Gastroesophageal sphincter (tissue), 4 donors: ENCODE results near the gene PDE8B. TPM values are rescaled to one million over a fixed set of nuclear protein-coding genes. Genes with fewer than 3 reads are reported as not detected.

ENCODE experiments used
- ATAC-seq: fragments of 150-250 bp; one replicate; pipeline ENCODE4 v1.9.1; 2016; ENCODE audit warnings: mild to moderate bottlenecking, moderate library complexity
- H3K27ac ChIP-seq, 4 donors: fragments of 200-600 bp; sonication (generic) in 3 of 4; 1 replicate in 3 of 4; 2 replicates in 1 of 4; pipeline ENCODE4 v1.5.1; 2016 to 2019
- H3K27me3 ChIP-seq: fragments of 200-600 bp; sonication (generic); one replicate; pipeline ENCODE4 v1.5.1; 2019
- H3K36me3 ChIP-seq, 2 donors: fragments of 200-600 bp; sonication (generic); one replicate each; pipeline ENCODE4 v1.5.1; 2019; ENCODE audit warnings: control low read depth in 1 of 2
- H3K4me1 ChIP-seq, 3 donors: fragments of 200-600 bp; sonication (generic); 1 replicate in 2 of 3; 2 replicates in 1 of 3; pipeline ENCODE4 v1.5.1; 2016 to 2019; ENCODE audit warnings: control low read depth in 2 of 3
- H3K4me3 ChIP-seq, 2 donors: fragments of 200-600 bp; sonication (generic); one replicate each; pipeline ENCODE4 v1.5.1; 2019; ENCODE audit warnings: mild to moderate bottlenecking in 1 of 2, moderate library complexity in 1 of 2
- H3K9me3 ChIP-seq, 3 donors: fragments of 200-600 bp; sonication (generic); one replicate each; pipeline ENCODE4 v1.5.1; 2017 to 2019; ENCODE audit warnings: control low read depth in 2 of 3
- EP300 ChIP-seq: sonication (generic); formaldehyde crosslinking; IDR thresholded peaks from one replicate; pipeline ENCODE4 v1.6.1; 2017; ENCODE audit warnings: antibody characterized with exemption, mild to moderate bottlenecking
- POLR2A ChIP-seq, 2 donors: fragments of 450-650 bp; IDR thresholded peaks; one replicate each; pipeline ENCODE4 v1.6.1; 2017; ENCODE audit warnings: antibody characterized with exemption in 2 of 2, mild to moderate bottlenecking in 2 of 2, moderate library complexity in 1 of 2
- POLR2AphosphoS5 ChIP-seq: sonication (generic); formaldehyde crosslinking; IDR thresholded peaks from one replicate; pipeline ENCODE4 v1.6.1; 2017; ENCODE audit warnings: antibody characterized with exemption
- WGBS, 2 donors: methylation state at CpG; one replicate each; pipeline ENCODE4 v1.1.5; 2018; ENCODE audit warnings: low coverage in 1 of 2; 5-methylcytosine and 5-hydroxymethylcytosine counted together
- total RNA-seq, 4 donors: library from RNA; depleted of rRNA; stranded (reverse); fragments of >200 nt; gene quantifications; one replicate each; pipeline ENCODE4 v1.1.0, GENCODE V29; 2016
- TF ChIP-seq, protein P1 (sequence below), 4 experiments: fragments of 200-600 bp in 2 of 4; fragments of 450-650 bp in 2 of 4; sonication (generic) in 1 of 4; IDR thresholded peaks; one replicate each; pipeline ENCODE4 v1.5.1; 2017 to 2019; ENCODE audit warnings: antibody characterized with exemption in 4 of 4, mild to moderate bottlenecking in 2 of 4, moderate library complexity in 2 of 4

Gene PDE8B
- total RNA-seq, 4 donors from 2014 or later: 0.96 to 11.0 (median 2.3) TPM

DNA sequence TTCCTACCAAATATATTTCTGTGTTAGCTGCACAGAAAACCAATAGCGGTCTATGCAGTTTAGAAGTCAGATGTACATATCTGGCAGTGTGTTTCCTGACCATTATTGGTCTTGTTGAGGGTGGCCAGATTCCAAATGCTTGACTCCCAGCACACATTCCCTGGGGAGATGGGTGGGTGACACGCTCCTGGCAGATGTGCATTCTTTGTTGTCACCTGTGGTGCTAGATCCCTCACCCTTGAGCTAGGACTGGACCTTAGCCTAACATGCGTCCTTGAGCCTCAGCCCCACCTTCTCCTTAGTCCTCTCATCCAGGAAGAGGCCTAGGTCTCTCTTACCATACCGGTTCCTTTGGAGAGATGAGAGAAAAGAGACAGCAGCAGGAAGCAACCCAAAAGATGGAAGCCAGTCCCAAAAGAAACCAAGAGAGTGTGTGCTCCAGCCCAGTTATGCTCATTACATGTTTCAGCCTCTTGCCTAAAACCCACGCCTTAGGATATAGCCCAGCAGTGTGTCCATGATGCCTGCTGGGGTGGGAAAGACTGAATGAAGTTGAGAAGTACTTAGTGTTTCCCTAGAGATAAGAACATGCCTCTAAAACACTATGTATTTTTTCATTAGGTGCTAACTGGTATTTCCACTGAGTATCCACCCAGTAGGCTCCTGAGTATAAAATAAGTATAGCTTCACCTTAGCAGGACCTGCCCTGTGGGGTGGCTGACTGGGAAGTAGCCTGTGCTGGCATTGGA is 116.7 kb downstream of the PDE8B start:
- no peak overlapping the region for H3K27ac ChIP-seq
- whole genome bisulfite sequencing, 2 donors: 81 to 94% methylated on average over 3 of the region's 5 CpGs
- no peaks in the 10 kb centered on the region for H3K9me3 ChIP-seq
- no peaks in the 10 kb centered on the region for H3K27me3 ChIP-seq
- ATAC-seq: no peak
- TF ChIP-seq POLR2AphosphoS5: no peak
- TF ChIP-seq POLR2A (IDR thresholded peaks at IDR 0.05): no peak
- no peak for TF ChIP-seq EP300
- TF ChIP-seq, protein P1, sequence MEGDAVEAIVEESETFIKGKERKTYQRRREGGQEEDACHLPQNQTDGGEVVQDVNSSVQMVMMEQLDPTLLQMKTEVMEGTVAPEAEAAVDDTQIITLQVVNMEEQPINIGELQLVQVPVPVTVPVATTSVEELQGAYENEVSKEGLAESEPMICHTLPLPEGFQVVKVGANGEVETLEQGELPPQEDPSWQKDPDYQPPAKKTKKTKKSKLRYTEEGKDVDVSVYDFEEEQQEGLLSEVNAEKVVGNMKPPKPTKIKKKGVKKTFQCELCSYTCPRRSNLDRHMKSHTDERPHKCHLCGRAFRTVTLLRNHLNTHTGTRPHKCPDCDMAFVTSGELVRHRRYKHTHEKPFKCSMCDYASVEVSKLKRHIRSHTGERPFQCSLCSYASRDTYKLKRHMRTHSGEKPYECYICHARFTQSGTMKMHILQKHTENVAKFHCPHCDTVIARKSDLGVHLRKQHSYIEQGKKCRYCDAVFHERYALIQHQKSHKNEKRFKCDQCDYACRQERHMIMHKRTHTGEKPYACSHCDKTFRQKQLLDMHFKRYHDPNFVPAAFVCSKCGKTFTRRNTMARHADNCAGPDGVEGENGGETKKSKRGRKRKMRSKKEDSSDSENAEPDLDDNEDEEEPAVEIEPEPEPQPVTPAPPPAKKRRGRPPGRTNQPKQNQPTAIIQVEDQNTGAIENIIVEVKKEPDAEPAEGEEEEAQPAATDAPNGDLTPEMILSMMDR (IDR thresholded peaks at IDR 0.05): no peak
- H3K4me3 ChIP-seq: no peak overlapping the region
- no peaks in the 10 kb centered on the region for H3K36me3 ChIP-seq
- no peaks in the 10 kb centered on the region for H3K4me1 ChIP-seq

DNA sequence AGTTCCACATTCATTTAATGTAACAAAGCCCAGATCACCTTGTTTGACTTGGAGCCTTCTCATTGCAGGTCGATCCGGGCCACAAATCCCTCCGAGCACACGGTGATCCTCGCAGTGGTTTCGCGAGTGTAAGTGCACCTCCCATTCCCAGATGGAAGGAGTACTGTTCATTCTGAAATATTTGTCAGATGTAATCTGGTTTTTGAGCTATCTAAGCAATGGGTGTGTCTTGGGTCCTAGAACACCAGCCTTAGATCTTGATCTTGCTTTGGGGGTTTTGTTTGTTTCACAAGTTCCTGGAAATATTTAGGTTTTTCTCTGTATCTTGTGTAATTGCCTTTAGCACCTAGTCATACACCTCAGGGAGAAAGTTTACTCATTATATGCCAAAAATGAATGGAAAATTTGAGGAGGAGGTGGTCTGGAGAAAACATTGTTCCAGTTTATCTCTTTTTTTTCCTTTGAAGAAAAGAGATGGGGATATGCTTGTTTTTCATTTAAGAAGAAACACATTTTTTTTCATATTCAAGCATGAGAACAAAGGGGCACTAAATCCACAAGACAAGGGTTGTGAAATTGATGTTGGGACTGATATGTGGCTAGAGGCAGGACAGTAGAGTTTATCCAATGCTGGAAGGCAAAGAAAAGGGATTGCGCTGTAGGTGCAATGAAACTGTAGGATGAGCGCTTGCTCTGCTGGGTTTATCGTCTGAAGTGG is 118.6 kb downstream of the PDE8B start:
- Histone ChIP-seq H3K27ac (no peak overlapping the region), H3K4me1 (no peaks in the 10 kb centered on the region), H3K36me3 (no peaks in the 10 kb centered on the region), H3K9me3 (no peaks in the 10 kb centered on the region), H3K27me3 (no peaks in the 10 kb centered on the region), H3K4me3 (no peak overlapping the region)
- TF ChIP-seq, protein P1 (IDR thresholded peaks at IDR 0.05): no peak
- TF ChIP-seq POLR2A (IDR thresholded peaks at IDR 0.05) (no peak), EP300 (no peak), POLR2AphosphoS5 (no peak)
- no peak for ATAC-seq
- 80 to 93% methylated on average over 10 of the region's 10 CpGs for WGBS, 2 donors

DNA sequence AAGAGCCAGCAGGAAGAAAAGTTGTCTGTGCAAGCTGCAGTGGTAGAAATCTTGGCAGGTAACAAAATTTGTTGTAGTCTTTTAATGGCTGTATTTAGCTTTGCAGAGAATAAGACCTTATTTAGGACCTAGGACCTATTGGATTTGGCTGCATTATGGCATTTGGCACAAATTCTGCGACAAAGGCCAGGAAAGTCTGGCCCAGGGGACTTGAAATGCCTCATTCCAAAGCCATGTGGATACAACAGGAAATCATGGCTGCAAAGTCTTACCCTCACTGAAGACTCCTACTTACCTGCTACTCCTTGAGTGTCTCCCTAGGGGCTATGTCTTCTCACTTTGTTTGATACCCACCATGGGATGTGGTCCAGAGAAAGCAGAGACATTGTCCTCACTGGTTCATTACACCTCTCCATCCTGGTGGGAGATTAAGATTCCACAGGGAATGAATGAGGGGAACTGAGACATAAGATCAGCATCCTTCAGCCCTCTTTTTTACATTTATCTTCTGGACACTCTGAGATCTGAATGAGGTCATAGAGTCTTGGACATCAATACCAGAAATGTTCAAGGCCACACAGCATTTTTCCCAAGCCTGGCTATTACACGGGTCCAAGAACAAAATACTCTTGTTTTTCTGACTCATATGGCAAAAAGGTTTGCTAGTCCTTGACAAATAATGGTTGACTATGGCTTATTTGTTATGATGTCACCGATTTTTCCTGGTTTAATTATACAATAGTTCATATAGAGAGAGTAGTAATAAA is 119.4 kb downstream of the PDE8B start:
- Histone ChIP-seq H3K4me1 (no peaks in the 10 kb centered on the region), H3K4me3 (no peak overlapping the region), H3K27ac (no peak overlapping the region), H3K36me3 (no peaks in the 10 kb centered on the region), H3K27me3 (no peaks in the 10 kb centered on the region), H3K9me3 (no peaks in the 10 kb centered on the region)
- no peak for ATAC-seq
- WGBS, 2 donors: 65 to 88% methylated on average over 2 to 3 of the region's 3 CpGs
- no peak for TF ChIP-seq POLR2A (IDR thresholded peaks at IDR 0.05)
- TF ChIP-seq EP300: no peak
- TF ChIP-seq, protein P1 (IDR thresholded peaks at IDR 0.05): no peak
- TF ChIP-seq POLR2AphosphoS5: no peak

DNA sequence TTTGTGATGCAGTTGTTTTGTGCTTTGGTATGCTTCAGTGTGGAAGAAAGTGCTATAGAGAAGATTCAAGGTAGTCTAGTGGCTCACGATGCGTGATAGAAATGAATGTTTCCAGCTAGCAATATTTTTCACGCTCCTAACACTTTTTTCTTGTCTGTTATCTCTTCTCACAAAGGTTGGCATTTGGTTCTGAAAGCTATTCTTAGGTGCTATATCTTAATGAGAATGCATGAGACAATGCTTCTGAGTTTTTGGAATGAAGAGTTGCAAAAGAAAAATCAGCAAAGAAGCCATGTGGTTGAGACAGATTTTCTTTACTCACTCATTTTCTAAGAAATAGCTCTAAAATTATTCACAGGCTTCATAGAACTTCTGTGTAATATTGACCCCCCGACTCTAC is 122.6 kb downstream of the PDE8B start:
- H3K9me3 ChIP-seq: no peaks in the 10 kb centered on the region

More for the DNA sequence above, 122.6 kb downstream of the PDE8B start:
- Histone ChIP-seq H3K36me3 (no peaks in the 10 kb centered on the region), H3K27me3 (no peaks in the 10 kb centered on the region), H3K4me3 (no peak overlapping the region), H3K27ac (no peak overlapping the region), H3K4me1 (no peaks in the 10 kb centered on the region)
- WGBS, 2 donors: 86 to 95% methylated on average over 4 of the region's 4 CpGs
- ATAC-seq: no peak
- no peak for TF ChIP-seq POLR2AphosphoS5
- TF ChIP-seq, protein P1 (IDR thresholded peaks at IDR 0.05): no peak
- TF ChIP-seq EP300: no peak
- no peak for TF ChIP-seq POLR2A (IDR thresholded peaks at IDR 0.05)
